Middle frontal gyrus (tissue), 1 donor: ENCODE results near the gene SOX11.

Experiments used
- DNase-seq: peaks from one replicate; pipeline ENCODE4 v3.0.0-alpha.2; 2015; ENCODE audit warnings: low spot score; ENCODE audit errors: extremely low spot score

The SOX11 gene

GRCh38 chr2:5722236-5722635 lies 30.1 kb downstream of the SOX11 start:
- DNase-seq = no peak

- no peak for DNase-seq
Measured at GRCh38 chr2:5723791-5724735, 31.9 kb downstream of the SOX11 start.

- DNase-seq = no peak
Measured at GRCh38 chr2:5725072-5725471, 32.9 kb downstream of the SOX11 start.

- DNase-seq = no peak
Measured at GRCh38 chr2:5725794-5726463, 33.7 kb downstream of the SOX11 start.

- DNase-seq = no peak
Measured at GRCh38 chr2:5727235-5727634, 35.1 kb downstream of the SOX11 start.

- DNase-seq = no peak
Measured at GRCh38 chr2:5729416-5729815, 37.2 kb downstream of the SOX11 start.

- no peak for DNase-seq
Measured at GRCh38 chr2:5730386-5730785, 38.2 kb downstream of the SOX11 start.

GRCh38 chr2:5734859-5735520 lies 42.8 kb downstream of the SOX11 start:
- DNase-seq = no peak

- DNase-seq = no peak
Measured at GRCh38 chr2:5735521-5735861, 43.3 kb downstream of the SOX11 start.

- no peak for DNase-seq
Measured at GRCh38 chr2:5736050-5736449, 43.9 kb downstream of the SOX11 start.

- no peak for DNase-seq
Measured at GRCh38 chr2:5736886-5737285, 44.7 kb downstream of the SOX11 start.

- no peak for DNase-seq
Measured at GRCh38 chr2:5740053-5740452, 47.9 kb downstream of the SOX11 start.

- no peak for DNase-seq
Measured at GRCh38 chr2:5740817-5741216, 48.6 kb downstream of the SOX11 start.

GRCh38 chr2:5741242-5741641 lies 49.1 kb downstream of the SOX11 start:
- no peak for DNase-seq

GRCh38 chr2:5742126-5742525 lies 49.9 kb downstream of the SOX11 start:
- DNase-seq = no peak

- DNase-seq = no peak
Measured at GRCh38 chr2:5748391-5748790, 56.2 kb downstream of the SOX11 start.

- no peak for DNase-seq
Measured at GRCh38 chr2:5748946-5749345, 56.8 kb downstream of the SOX11 start.

GRCh38 chr2:5749347-5749746 lies 57.2 kb downstream of the SOX11 start:
- DNase-seq = no peak
